ENCODE measurements around the gene KCNK1.

KCNK1 gene

GRCh38 chr1:233613252-233614172 is at the start of gene KCNK1:
TSS of gene KCNK1 (plus strand) at chr1:233614106. CDS start at chr1:233614172, 66 bp downstream.
- DNase-seq: no peak

DNA sequence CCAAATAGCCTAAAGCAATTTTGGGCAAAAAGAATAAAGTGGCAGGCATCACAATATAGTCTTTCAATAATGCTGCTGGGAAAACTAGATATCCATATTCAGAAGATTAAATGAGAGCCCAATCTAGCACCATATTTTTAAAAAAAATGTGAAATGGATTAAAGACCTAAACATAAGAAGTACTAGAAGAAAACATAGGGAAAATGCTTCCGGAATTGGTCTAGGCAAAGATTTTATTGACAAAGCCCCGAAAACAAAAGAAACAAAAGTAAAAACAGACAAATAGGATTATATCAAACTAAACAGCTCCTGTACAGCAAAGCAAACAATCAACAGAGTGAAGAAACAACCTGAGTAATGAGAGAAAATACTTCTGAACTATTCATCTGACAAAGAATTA is 48.6 kb upstream of the KCNK1 start:
- no peak for DNase-seq

DNA sequence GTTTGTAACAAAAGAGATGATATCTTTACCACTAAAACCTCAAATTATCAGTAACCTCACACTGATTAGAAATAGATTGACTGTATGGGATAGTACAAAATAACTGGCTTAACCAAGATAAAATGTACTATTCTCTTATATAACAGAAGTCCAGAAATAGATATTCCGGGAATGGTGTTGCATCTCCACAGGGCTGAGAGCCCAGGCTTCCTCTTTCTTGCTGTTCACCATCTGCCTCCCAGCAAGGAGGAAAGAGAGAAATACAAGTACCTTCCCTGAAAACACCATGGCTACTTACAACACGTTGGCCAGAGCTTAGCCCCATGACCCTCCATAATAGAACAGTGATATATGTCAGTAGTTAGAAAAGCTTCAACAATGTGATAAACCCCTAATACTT is 47.0 kb upstream of the KCNK1 start:
- DNase-seq: no peak

- DNase-seq: no peak
Observed at GRCh38 chr1:233569636-233570035, 44.3 kb upstream of the KCNK1 start.

DNA sequence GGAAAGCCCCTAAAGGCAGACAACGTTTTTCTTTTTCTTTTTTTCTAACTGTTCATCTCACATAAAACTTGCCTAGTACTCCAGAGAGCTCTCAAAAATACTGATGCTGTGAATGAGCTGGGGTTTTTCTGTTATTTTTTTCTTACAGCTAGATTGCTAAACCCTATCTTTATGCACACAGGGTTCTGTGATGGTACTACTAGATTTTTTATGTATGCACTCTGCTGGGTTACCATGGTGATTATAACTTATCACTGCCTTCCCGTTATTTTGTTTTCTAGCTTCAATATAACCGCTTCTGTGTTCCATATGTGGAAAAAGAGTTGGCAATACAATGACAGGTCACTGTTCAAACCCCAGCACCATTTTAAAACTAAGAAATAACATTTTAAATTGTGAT is 43.7 kb upstream of the KCNK1 start:
- DNase-seq: no peak

DNA sequence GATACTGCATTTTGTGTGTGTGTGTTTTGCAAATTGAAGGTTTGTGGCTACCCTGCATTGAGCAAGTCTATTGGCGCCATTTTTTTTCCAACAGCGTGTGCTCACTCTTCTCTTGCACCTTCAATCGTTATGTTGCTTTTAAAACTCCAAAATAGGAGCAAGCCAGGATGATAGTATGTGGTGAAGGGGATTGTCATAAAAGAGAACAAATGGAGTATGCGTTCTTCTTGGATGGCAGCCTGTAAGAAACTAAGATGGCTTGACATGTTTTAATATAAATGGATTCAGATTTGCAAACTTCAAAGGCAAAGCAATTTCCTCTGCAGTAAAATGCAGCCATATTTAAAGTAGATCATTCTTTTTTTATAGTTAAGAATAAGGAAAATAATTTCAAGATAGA is 43.2 kb upstream of the KCNK1 start:
- no peak for DNase-seq

- DNase-seq: no peak
Observed at GRCh38 chr1:233572896-233573295, 41.0 kb upstream of the KCNK1 start.

GRCh38 chr1:233575450-233575849 is 38.5 kb upstream of the KCNK1 start:
- DNase-seq: no peak

DNA sequence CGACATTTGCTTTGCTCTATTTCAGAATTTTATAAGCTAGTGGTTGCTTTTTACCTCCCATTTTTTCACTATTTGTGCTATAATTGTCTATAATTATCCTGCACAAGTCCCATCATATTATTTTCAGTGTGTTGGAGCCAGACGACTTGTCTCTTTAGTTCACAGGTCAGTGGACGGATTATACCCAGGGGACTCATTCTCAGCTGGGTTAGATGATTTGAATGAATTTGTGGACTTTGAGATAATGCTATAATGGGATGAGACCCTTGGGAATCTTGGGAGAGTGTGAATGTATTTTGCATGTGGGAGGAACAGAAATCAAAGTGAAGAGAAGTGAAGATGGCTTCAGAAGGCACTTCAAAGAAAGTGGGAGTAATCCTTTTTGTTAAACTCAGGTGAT is 31.5 kb upstream of the KCNK1 start:
- DNase-seq: no peak

DNA sequence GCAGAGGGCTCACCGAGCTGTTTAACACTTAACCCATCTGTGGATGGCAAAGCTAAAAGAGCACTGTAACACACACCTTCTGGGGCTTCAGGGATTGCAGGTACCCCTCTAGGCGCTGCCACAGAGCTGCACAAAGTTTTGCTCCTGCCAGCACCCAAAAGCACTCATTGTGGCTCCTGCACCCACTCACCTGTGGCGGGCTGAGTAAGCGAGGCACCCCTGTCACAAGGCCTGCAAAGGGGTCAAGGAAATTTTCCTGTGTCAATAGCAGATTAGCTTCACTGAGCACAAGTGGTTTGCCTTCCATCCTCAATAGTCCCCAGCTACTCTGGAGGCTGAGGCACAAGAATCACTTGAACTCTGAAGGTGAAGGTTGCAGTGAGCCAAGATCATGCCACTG is 29.5 kb upstream of the KCNK1 start:
- no peak for DNase-seq

- no peak for DNase-seq
Observed at GRCh38 chr1:233584931-233585330, 29.0 kb upstream of the KCNK1 start.

GRCh38 chr1:233586301-233586700 is 27.6 kb upstream of the KCNK1 start:
- no peak for DNase-seq

- no peak for DNase-seq
Observed at GRCh38 chr1:233587196-233587595, 26.7 kb upstream of the KCNK1 start.

DNA sequence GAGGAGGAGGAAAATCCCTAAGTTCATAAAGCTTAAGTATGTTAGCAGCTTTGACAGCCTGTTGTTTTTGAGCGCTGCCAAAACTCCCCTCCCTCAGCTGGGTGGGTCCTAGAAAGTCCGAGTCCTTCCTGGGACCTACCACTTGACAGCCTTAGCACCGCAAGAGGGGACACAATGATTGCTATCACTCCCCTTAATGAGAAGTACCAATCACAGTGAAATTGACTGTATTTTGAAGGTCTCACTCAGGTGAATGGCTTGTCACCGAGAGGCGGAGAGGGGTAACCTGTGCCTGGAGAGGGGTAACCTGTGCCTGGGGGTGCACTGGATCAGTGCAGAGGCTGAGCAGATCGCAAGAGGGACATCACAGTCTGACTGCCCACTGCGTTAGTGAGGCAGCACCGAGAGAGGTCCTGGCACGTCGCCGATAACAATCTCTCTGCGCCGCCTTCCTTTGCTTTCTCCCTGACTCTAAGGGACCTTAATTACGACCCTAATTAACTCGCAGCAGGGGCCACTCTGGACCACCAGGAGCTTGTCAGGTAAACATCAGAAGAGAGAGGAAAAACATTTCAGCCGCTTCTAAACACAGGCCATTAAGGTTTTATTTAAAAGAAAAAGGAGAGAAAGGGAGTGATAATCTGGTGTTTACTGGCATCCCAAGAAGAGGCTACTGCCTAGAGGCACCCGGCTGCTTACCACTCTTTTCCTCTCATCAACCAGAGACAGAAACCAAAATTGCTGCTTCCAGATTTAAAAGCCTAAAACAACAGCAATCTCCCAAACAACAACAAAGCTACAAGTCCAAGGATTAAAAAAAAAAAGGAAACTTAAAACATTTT is 25.7 kb upstream of the KCNK1 start:
- no peak for DNase-seq

GRCh38 chr1:233597489-233597901 is 16.4 kb upstream of the KCNK1 start:
- no peak for DNase-seq

GRCh38 chr1:233598891-233599541 is 14.9 kb upstream of the KCNK1 start:
- DNase-seq: no peak

GRCh38 chr1:233599542-233600073 is 14.3 kb upstream of the KCNK1 start:
- no peak for DNase-seq

DNA sequence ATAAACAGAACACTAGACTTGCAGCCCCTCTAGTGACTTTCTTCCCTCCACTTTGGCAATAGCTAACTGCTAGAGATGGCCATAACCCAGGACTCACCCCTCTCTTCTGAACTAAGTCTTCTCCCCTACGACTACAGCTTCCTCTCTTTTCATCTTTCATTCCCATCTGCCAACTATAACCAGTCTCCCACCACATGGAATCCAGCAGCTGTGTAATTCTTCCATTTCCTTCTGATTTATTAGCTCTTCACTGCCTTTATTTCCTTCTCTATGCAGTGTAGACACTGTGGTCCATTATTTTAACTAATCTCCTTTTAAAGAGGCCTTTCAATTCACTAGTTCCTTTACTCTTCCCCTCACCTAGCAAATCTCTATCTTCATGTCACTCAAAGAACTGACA is 13.4 kb upstream of the KCNK1 start:
- no peak for DNase-seq

DNA sequence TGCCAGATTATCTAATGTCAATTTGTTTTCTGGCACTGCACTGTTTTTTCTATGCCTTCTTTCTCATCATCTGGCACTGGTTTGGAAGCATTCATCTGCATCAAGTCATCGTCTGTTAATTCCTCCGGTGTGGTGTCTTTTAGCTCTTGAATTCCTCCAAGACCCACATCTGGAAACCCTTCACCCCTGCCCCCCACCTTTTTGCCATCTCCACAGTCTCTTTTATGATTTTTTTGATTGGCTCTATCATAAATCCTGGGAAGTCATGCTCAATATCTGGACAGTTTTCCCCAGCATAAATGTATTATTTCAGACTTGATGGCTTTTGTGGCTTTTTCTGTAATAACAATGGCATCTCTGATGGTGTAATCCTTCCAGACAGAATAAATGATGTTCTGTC is 10.4 kb upstream of the KCNK1 start:
- DNase-seq: no peak

- DNase-seq: no peak
Observed at GRCh38 chr1:233605205-233605604, 8.7 kb upstream of the KCNK1 start.

- DNase-seq: no peak
Observed at GRCh38 chr1:233606813-233607212, 7.1 kb upstream of the KCNK1 start.

GRCh38 chr1:233607252-233608119 is 6.4 kb upstream of the KCNK1 start:
- DNase-seq: no peak

All from Kasumi-1 (cell line).